GM18907 (cell line): ENCODE results near the gene ZCWPW1.

Experiments used
- ATAC-seq: cut with Tn5 transposase; IDR thresholded peaks from one replicate; pipeline ENCODE4 v1.9.1; 2021; ENCODE audit warnings: mild to moderate bottlenecking, moderate library complexity; ENCODE audit not compliant: unreplicated experiment

Gene ZCWPW1, protein sequence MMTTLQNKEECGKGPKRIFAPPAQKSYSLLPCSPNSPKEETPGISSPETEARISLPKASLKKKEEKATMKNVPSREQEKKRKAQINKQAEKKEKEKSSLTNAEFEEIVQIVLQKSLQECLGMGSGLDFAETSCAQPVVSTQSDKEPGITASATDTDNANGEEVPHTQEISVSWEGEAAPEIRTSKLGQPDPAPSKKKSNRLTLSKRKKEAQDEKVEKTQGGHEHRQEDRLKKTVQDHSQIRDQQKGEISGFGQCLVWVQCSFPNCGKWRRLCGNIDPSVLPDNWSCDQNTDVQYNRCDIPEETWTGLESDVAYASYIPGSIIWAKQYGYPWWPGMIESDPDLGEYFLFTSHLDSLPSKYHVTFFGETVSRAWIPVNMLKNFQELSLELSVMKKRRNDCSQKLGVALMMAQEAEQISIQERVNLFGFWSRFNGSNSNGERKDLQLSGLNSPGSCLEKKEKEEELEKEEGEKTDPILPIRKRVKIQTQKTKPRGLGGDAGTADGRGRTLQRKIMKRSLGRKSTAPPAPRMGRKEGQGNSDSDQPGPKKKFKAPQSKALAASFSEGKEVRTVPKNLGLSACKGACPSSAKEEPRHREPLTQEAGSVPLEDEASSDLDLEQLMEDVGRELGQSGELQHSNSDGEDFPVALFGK

DNA sequence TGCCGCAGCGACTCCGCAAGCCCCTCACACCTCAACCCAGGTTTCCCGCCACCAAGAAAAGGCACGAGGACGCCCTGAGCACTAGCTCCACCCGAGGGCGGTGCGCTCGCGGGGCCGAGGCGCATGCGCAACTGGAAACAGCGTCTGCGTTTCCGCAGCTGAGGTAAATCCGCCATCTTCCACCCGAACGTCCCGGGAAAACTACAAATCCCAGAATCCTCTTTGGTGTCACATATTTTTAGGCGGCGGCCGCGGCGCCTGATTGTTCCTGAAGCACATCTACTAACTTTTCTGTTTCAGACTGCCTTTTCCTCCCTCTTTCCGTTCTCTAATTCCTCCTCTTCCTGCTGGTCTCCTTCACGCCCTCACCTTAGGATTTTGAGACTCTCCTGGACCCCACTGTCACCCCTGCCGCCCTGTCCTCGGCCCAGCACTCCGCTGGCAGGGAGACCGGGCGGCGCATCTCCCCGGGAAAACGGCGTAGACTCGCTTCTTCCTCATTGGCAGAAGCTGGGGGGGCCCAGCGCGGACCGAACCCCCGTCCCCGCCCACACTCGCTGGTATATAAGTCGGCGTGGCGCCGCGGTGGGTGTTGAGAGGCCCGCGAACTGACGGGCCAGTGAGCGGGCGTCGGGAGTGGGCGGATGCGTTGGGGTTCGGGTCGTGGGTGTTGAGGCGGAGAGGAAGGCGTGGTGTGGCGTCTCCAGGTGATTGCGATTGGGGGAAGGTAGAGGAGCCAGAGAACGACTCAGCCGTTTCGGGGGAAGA is at the start of gene ZCWPW1:
TSS of gene ZCWPW1 (minus strand) at position 505 of the 768 bp plus-strand sequence. CDS start 8,054 bp downstream, outside the sequence.
- ATAC-seq, result peak; percentile 46

DNA sequence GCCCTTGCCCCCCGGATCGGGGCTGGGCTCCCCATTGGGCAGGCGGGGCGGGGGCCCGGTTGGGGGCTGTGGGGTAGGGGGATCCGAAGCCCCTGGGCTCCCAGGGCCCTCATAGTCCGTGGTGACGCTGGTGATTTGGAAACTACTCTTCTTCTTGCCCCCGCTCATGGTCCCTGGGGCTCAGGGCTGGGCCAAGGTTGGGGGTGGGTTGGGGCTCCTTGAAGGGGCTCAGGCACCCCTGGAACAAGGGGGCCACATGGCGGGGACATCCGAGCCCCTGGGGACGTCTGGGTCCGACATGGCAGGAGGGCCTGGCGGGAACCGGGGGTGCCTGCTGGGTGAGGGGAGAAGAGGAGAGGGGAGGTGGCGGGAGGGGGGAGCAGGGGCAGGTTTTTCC is 49.4 kb upstream of the ZCWPW1 start:
- ATAC-seq, result no peak

DNA sequence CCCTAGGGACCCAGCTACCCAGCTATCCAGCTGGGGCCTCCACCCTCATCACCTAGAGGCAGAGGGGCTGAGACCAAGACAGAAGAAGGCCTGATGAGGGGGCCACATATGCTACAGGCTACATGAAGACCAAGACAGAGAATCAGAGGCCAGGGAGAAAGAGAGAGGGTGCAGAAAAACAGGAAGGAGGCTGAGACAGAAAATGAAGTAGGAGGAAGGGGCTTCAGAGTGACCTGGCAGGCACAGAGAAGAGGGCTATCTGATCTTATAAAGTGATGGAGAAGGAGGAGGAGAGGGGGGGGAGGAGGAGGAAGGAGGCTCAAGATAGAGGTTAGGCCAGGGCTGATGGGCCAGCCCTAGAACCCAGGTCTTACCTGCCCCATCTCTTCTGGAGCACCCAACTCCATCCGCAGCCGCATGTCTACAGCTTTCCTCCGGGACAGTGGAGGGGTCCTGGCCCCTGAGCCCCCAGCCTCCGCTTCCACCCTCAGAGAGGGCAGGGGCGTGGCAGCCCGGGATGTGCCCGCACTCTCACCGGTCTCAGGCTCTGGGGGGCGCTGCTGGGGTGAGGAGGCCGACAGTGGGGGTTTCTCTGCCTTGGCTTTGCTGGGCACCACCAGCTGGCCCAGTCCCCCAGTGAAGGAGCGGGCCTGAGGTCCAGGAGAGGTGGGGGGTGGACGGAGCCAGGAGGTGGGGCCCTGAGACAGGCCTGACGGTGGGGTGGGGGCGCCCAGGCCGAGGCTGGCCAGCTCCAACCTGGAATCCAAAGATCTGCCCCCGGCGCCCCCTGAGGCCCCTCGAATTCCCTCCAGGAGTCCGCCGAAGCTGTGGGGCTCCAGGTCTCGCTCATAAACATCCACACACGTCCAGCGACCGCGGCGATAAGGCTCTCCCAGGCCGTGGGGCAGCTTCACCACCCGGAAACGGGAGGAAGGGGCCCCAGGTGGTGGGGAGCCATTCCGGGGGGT is 48.7 kb upstream of the ZCWPW1 start:
- ATAC-seq, result no peak

DNA sequence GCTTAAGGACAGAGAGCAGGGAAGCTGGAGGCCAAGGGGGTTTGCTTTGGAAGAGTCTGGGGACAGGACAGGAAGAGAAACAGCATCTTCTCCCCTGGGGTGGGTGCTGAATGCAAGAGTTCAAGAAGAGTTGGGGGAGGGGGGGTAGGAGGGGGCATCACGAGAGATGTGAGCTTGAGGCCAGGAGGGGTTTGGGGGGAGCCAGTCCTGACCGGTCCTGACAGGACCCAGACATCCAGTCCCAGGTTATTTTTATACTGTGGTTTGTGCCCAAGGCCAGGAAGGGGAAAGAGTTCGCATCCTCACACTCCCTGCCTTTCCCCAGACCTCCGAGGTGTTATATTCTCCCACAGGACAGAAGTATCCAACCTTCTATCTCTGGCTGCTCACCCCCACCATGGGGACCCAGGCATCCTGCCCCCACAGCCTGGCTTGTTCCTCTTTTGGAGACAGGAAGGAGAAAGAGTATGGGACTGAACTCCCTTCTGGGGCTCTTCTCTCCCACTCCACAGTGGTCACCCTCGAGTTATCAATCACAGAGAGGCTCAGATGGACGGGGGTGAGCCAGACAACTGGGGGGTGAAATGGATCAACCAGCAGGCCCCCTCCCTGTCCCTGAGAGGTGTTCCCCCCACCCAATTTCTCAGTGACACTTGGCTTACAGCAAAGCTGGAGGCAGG is 47.7 kb upstream of the ZCWPW1 start:
- ATAC-seq, result no peak

DNA sequence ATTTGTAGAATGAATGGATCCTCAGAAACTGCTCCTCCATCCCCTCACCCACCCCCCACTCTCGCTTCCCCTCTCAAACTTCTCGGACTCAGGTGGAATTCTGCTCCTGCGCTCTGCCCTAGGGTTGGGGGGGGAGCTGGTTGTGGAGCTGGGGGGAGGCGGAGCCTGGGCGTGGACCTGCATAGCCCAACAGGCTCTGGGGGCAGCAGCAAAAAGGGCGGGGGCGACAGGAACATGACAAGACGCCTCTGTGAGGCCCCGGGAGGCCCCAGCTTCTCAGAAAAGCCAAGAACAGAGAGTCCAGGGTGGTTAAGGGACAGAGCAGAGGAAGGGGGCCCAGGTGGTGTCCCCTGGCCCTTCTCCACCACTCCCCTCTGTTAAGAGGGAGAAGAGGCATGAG is 47.0 kb upstream of the ZCWPW1 start:
- no peak for ATAC-seq

DNA sequence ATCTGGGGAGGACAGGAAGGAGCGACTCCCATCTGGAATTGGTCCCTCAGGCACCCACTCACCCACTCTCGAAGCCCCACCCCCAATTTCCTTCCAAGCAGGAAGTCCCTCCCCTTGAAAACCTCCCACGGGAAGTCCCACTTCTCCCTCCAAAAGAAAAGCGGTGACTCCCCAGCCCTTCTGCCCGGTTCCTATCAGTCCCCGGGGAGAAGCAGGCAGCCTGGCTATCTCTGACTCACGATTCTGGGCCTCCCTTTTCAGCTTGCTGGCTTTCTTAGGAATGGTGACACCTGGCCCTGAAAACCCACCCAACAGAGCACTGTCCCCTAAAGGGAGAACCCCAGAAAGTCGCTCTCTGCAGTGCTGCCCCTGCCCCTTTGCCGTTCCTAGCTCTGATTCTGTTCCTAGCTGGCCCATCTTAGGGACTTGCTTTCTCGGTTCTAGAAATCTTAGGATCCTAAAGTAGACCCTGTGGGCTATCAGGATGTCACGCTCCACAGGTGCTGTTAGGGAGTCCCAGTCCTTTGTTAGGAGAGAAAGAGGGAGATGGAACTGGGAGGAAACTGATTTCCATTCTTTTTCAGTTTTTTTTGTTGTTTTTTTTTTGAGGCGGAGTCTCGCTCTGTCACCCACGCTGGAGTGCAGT is 44.5 kb upstream of the ZCWPW1 start:
- no peak for ATAC-seq

DNA sequence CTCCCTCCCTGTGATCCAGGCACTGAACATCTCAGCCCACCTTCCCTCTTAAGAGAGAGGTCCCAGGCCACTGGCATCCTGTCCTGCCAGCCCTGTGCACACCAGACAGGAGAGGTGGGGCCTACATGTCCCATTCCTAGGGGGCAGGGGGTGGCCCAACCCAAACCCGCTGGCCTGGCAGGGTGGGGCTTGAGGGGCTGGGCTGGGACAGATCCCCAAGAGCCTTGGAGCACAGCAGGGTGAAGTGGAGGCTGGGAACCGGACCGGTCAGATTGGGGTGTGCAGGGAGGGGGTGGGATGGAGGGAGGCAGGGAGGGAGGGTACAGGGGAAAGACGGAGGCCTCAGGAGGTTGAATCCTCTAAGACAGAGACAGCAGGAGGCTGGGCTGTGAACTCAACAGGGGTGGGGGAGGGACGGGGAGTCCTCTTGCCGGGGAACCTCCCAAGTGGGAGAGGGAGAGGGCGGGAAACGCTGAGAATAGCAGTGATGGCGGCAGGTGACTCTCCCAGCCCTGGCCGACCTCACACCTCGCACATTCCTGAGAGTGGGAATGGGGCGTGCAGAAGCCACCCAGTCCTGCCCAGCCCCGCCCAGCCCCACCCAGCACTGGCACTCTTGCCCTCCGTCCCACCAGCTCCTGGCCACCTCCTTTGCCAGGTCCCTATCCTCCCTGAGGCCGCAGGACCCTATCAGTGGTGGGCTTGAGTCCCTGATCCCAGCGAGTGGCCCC is 43.8 kb upstream of the ZCWPW1 start:
- ATAC-seq, result no peak

DNA sequence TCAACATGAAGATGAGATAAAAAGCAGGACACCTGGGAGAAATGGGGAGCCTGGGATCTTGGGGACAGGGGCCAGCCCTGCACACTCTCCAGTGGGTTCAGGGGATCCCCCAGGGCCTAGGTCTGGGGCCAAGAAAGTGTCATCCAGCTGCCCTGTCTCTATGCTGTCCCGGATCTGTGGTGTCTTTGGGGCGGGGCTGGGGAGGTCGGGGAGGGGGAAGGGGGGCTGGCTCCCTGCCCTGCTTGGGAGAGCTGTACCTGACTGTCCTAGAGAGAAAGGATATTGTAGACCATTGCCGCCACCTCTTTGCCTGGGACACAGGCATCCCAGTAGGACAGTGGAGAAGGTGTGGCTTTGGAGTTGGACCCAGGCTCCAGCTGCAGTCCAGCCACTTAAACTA is 42.5 kb upstream of the ZCWPW1 start:
- no peak for ATAC-seq

DNA sequence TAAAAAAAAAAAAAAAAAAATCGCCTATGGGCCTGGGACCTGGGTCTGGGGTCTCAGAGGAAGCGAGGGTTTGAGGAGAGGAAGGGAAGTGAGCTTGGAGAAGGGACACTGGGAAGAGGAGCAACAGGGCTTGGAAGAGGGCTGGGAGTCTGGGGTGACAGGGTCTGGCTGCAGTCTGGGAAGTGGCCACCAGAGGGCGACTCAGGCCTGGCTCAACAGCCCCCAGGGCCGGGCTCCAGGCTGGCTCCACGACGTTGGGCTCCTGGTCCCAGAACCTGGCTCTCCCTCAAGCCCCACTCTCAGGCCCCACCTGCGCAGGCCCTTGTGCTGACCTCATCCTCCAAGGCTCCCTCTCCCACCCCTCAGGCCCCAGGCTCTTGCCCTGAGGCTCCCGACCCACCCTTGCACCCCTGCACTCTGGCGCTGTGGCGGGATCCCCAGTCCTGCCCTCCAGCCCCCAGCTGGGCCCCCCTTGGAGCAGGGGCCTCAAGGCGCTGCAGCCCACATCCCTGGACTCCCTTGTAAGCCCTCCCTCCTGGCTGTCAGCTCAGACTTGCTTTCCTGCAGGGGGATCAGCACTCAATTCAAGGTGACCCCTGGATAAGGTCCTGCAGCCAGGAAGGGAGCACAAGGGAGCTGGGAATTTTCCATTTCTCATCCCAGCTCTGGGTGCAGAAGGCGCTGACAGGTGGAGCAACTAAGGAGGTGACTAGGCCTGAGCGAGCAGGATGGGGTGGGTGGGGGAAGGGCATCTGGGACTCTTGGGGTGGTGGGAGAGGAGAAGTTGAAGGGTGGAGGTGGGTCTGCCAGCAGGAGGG is 40.9 kb upstream of the ZCWPW1 start:
- ATAC-seq, result peak; percentile 56

DNA sequence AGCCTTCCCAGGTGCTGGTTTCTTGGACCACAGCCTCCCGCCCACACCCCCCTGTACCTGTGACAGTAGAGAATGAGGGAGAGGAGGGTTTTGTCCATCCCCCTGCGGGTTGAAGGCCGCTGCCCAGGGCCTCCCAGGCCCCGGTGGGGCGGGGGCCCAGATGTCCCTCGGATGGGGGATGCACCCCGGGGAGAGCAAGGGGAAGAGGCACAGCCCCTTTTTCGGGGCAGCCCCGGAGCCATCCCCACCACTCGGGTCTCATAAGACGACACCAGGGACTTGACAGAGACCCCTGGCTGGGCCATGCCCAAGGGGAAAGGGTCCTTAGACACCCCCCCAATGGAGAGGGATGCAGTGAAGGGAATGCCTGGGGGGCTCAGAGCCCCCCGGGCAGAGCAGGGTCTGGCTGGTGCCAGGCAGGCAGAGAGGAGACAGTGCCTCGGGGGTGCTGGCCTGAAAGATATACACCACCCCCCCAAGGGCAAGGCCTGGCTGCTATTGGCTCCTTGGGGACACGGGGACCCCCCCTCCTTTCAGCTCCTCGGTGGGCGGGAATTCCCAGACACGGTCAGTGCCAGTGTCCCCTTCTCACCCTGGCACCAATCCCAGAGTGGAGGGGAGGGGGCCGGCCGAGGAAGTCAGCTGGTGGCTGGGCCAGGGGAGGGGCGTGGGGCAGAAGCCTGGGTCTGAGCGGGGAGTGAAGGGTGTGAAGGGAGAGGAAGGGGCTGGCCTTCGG is 39.3 kb upstream of the ZCWPW1 start:
- no peak for ATAC-seq

DNA sequence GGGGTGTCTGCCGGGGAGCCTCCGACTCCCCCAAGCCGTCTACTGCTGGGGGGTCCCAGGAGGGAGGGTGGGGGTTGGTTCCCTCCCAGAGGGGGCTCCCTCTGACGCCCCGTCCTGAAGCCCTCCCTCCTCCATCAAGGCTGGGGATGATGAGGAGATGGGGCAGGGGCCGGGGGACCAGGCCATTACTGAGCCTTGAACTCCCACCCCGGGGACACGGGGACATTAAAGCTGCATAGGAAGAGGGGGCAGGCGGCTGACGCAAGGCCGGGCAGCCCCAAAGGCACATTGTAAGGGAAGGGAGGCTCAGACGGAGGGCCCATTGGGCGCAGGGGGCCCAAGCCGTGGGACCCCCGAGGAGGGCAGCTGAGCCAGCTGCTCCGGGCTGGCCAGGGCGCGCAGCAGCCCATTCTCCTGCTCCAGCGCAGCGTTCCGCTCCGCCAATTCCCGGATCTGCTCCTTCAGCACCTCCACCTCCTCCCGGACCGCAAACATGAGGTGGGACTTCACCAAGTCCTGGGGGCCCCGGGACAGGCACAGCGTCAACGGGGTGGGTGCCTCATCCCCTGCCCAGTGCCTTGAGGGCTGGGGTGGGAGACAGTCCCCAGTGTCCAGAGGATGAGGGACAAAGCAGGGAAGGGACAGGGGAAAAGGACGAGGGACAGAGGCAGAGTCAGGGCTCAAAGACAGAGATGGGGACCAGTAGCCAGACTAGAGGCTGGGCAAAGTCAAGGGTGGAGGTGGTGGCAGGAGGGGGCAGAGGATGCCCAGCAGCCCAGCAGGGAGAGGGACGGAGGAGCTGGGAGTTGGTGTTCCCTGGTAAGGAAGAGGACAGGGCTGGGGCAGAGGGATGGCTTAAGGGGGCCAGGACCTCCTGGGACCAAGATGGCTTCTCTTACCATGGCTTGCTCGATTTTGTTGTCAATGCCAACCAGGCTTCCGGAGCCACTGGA is 38.4 kb upstream of the ZCWPW1 start:
- ATAC-seq, result no peak

DNA sequence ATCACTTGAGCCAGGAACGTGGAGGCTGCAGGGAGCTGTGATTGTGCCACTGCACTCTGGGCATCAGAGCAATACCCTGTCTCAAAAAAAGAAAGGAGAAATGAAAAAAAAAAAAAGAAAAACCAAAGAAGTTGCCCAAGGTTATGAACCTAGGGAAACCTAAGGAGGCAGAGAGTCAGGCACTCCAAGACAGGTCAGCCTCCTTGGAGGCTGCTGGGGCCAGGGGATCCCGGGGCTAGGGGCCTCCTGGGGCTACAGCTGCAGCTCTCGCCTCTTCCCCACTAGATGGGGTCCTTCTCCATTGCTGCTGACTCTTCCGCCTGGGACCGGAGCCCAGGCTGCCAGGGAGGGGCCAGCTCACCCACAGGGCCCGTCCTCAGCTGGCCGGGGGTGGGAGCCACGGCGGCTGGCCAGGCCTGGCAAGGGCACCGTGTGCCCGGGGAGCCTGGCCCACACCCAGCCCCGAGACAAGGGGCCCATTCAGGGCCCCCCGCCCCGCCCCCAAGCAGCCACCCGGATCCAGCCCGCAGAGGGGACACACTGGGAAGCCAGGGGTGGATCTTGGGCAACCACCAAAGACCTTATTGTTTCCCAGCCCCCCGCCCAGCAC is 37.3 kb upstream of the ZCWPW1 start:
- ATAC-seq, result no peak

DNA sequence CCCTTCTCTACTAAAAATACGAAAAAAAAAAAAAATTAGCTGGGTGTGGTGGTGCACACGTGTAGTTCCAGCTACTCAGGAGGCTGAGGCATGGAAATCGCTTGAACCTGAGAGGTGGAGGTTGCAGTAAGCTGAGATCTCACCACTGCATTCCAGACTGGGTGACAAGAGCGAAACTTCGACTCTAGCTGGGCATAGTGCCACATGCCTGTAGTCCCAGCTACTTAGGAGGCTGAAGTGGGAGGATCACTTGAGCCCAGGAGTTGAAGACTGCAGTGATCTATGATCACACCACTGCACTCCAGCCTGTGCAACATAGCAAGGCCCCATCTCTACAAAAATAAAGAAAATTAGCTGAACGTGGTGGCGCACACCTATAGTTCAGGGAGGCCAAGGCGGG is 36.8 kb upstream of the ZCWPW1 start:
- no peak for ATAC-seq

DNA sequence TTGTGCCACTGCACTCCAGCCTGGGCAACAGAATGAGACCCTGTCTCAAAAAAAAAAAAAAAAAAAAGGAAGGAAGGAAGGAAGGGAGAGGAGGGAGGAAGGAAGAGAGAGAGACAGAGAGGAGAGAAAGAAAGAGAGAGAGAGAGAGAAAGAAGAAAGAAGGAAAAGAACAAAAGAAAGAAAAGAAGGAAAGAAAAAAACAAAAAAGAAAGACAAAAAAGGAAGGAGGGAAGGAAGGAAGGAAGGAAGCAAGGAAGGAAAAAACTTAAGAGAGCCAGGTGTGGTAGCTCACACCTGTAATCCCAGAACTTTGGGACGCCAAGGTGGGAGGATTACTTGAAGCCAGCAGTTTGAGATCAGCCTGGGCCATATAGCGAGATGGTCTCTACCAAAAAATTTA is 36.3 kb upstream of the ZCWPW1 start:
- no peak for ATAC-seq

DNA sequence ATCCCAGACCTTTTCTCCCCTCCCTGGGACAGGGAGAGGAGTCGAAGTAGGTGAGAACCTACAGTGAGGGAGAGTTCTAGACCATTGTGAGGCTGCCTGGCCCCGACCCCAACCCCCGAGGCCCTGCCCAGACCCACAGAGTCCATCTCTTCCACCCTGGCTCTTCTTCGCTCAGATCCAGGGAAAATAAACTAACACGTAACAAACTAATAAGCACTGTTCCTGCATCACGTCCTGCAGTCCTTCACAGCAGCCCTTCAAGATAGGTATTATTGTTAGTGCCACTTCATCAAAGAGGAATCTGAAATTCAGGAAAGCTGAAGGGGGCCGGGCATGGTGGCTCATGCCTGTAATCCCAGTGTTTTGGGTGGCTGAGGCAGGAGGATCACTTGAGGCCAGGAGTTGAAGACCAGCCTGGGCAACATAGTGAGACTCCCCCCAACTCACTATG is 35.7 kb upstream of the ZCWPW1 start, which contains the start of gene SPACDR:
TSS of gene SPACDR (minus strand) at position 51 of the 451 bp plus-strand sequence. CDS start 235 bp downstream, outside the sequence.
- ATAC-seq, result no peak

DNA sequence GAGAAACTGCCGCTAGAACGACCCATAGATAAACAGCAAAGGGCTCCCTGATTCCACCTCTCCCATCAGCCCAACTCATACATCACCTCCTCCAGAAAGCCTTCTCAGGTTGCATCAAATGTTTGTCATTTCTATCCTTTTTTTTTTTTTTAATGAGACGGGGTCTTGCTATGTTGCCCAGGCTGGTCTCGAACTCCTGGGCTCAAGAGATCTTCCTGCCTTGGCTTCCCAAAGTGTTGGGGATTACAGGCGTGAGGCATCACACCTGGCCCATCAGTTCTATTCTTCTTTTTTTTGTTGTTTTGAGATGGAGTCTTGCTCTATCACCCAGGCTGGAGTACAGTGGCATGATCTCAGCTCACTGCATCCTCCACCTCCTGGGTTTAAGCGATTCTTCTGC is 28.5 kb upstream of the ZCWPW1 start:
- no peak for ATAC-seq
